OCI-LY7 (cell line): ENCODE data around the gene TRPM3. TPM values are rescaled to one million over a fixed set of nuclear protein-coding genes. Genes with fewer than 3 reads are reported as not detected.
A peak's percentile ranks its signal among the peaks of the same experiment; 100 is the strongest.

Experiments used
- BruUV-seq: library from RNA; stranded (reverse); fragments of 400-500 nt; replicated peaks from 2 replicates; lab custom pipeline; 2021; lab: Mats Ljungman, UMichigan
- CTCF ChIA-PET: fragments of 300-600 bp; sonication (Branson Sonifier 250); formaldehyde crosslinking; loops from one replicate; lab custom pipeline; 2022; ENCODE audit warnings: antibody characterized with exemption; ENCODE audit not compliant: unreplicated experiment; lab: Charles Lee
- POLR2A ChIA-PET: fragments of 300-600 bp; sonication (Branson Sonifier 250); formaldehyde crosslinking; loops from one replicate; lab custom pipeline; 2022; ENCODE audit warnings: antibody characterized with exemption; lab: Charles Lee
- DNase-seq: peaks from one replicate; pipeline ENCODE4 v3.0.0-alpha.2; 2015; ENCODE audit warnings: low spot score
- H2AFZ ChIP-seq: fragments of 200-600 bp; sonication (generic), shearing (Covaris generic); 2 replicates; pipeline ENCODE4 v1.6.1; 2014; ENCODE audit warnings: mild to moderate bottlenecking, antibody characterized with exemption, low read length, moderate library complexity
- H3K27ac ChIP-seq: fragments of 200-600 bp; sonication (generic); 2 replicates; pipeline ENCODE4 v1.5.1; 2014; ENCODE audit warnings: mixed run types, low read depth, mild to moderate bottlenecking, moderate library complexity, low read length, inconsistent platforms; ENCODE audit not compliant: poor library complexity, severe bottlenecking
- H3K36me3 ChIP-seq: fragments of 200-600 bp; sonication (generic); 2 replicates; pipeline ENCODE4 v1.6.1; 2014; ENCODE audit warnings: mild to moderate bottlenecking, antibody characterized with exemption, low read length, moderate library complexity, mixed read lengths; ENCODE audit not compliant: insufficient read depth
- H3K4me1 ChIP-seq: fragments of 200-600 bp; sonication (generic); 2 replicates; pipeline ENCODE4 v1.5.1; 2014; ENCODE audit warnings: mild to moderate bottlenecking, low read length; ENCODE audit not compliant: insufficient read depth, poor library complexity, severe bottlenecking
- H3K4me2 ChIP-seq: fragments of 200-600 bp; sonication (generic); 2 replicates; pipeline ENCODE4 v1.6.1; 2014; ENCODE audit warnings: mild to moderate bottlenecking, low read length
- H3K4me3 ChIP-seq: fragments of 200-600 bp; sonication (generic); 2 replicates; pipeline ENCODE4 v1.5.1; 2014; ENCODE audit warnings: mild to moderate bottlenecking, low read depth, low read length; ENCODE audit not compliant: poor library complexity, severe bottlenecking
- H3K79me2 ChIP-seq: fragments of 200-600 bp; sonication (generic); 2 replicates; pipeline ENCODE4 v1.6.1; 2016; ENCODE audit warnings: low read depth, mild to moderate bottlenecking, low read length, moderate library complexity, mixed read lengths; ENCODE audit not compliant: insufficient read depth
- H3K9me2 ChIP-seq: fragments of 200-600 bp; sonication (generic); 2 replicates; pipeline ENCODE4 v1.6.1; 2016; ENCODE audit warnings: mild to moderate bottlenecking, low read length, mixed read lengths; ENCODE audit not compliant: insufficient read depth
- H3K9me3 ChIP-seq: fragments of 200-600 bp; sonication (generic); 2 replicates; pipeline ENCODE4 v1.6.1; 2014; ENCODE audit warnings: mild to moderate bottlenecking, mixed run types, low read length, mixed read lengths
- H4K20me1 ChIP-seq: fragments of 200-600 bp; sonication (generic); 2 replicates; pipeline ENCODE4 v1.6.1; 2014; ENCODE audit warnings: mild to moderate bottlenecking, antibody characterized with exemption, low read length, moderate library complexity, mixed read lengths; ENCODE audit not compliant: insufficient read depth
- CTCF ChIP-seq: fragments of 200-600 bp; sonication (generic); conservative IDR thresholded peaks from 2 replicates; pipeline ENCODE4 v1.5.1; 2014; ENCODE audit warnings: mild to moderate bottlenecking, antibody characterized with exemption, low read length, moderate library complexity, mixed read lengths
- EZH2phosphoT487 ChIP-seq: fragments of 200-600 bp; sonication (generic); IDR thresholded peaks from 2 replicates; pipeline ENCODE4 v1.6.1; 2018; ENCODE audit warnings: low read depth, borderline replicate concordance, mild to moderate bottlenecking, mixed run types, antibody characterized with exemption, low read length, moderate library complexity, mixed read lengths
- intact Hi-C: fragments of 100-400 bp; cut with micrococcal nuclease; formaldehyde crosslinking; loops from one replicate; pipeline ENCODE4 v1.10.0; 2022; ENCODE audit not compliant: unreplicated experiment
- total RNA-seq, 2 experiments: library from RNA; depleted of rRNA in 1 of 2; stranded (reverse); fragments of >200 nt in 1 of 2; shearing (Covaris generic) in 1 of 2; gene quantifications; 2 replicates each; pipeline ENCODE4 v1.2.3, GENCODE V29; 2014 to 2022

Gene TRPM3
- total RNA-seq, 2 experiments from 2014 or later = not detected

- no peak overlapping the region for H3K4me3 ChIP-seq
- no peak overlapping the region for H3K27ac ChIP-seq
- POLR2A ChIA-PET = interaction anchor here (1.0 kb wide), 1 partner anchor 15 kb away, joined by 4 read pairs; no protein-coding TSS in a partner anchor
- TF ChIP-seq EZH2phosphoT487 (no peak), CTCF (no peak)
- H3K79me2 ChIP-seq = no peaks in the 10 kb centered on the region
- intact Hi-C loops = no loop called here
- H3K4me1 ChIP-seq = no peaks in the 10 kb centered on the region
- CTCF ChIA-PET = no interaction called here
- H3K4me2 ChIP-seq = no peak overlapping the region
- H3K36me3 ChIP-seq = no peaks in the 10 kb centered on the region
- no peak for DNase-seq
- no peak overlapping the region for H2AFZ ChIP-seq
- H4K20me1 ChIP-seq = no peaks in the 10 kb centered on the region
- BruUV-seq = no TSS peak
- H3K9me3 ChIP-seq = no peaks in the 10 kb centered on the region
- no peaks in the 10 kb centered on the region for H3K9me2 ChIP-seq
Observed at GRCh38 chr9:70951749-70952727, 169.4 kb downstream of the TRPM3 start.

DNA sequence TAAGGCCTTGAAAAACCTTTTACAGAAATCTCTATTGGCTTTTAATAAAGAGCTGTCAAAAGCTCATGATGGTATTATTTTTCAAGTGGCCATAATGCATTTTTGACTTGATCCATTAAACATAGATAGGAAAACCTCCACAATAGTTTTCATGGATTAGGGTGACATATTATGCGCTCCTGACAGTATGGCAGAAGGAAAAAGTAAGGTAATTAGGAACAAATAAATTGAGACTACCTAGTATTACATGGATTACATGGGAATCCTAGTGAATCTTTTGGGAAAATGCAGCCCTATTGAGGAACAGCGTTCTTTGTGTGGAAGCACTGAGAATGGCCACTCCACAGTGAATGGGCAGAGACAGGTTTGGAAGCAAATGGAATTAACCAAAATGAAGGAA is 171.2 kb downstream of the TRPM3 start:
- Histone ChIP-seq H3K9me2 (no peaks in the 10 kb centered on the region), H3K36me3 (no peaks in the 10 kb centered on the region), H3K79me2 (no peaks in the 10 kb centered on the region), H3K9me3 (no peaks in the 10 kb centered on the region), H2AFZ (no peak overlapping the region), H3K4me3 (no peak overlapping the region), H4K20me1 (no peaks in the 10 kb centered on the region), H3K27ac (no peak overlapping the region), H3K4me1 (no peaks in the 10 kb centered on the region), H3K4me2 (no peak overlapping the region)
- BruUV-seq = no TSS peak
- ChIA-PET POLR2A (interaction anchor here (0.7 kb wide), 1 partner anchor 1450 kb away, joined by 4 read pairs; no protein-coding TSS in a partner anchor), CTCF (no interaction called here)
- no peak for TF ChIP-seq CTCF
- TF ChIP-seq EZH2phosphoT487 = no peak
- DNase-seq = no peak
- intact Hi-C loops = no loop called here

DNA sequence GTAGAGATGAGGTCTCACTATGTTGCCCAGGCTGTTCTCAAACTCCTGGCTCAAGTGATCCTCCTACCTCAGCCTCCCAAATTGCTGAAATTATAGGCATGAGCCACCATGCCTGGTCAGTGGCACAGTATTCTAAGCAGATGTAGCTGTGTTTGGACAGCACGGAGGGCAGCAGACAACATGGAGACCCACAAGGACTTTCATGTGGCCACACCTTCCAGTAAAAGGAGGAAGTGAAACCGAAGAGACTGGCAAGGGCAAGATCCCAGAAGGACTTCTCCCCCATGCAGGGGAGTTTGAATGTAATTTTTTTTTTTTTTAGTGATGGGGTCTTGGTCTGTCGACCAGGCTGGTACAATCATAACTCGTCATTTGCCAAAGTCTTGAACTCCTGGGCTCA is 172.2 kb downstream of the TRPM3 start:
- Histone ChIP-seq H3K4me1 (no peaks in the 10 kb centered on the region), H4K20me1 (no peaks in the 10 kb centered on the region), H3K4me3 (no peak overlapping the region), H3K4me2 (no peak overlapping the region), H3K27ac (no peak overlapping the region), H2AFZ (no peak overlapping the region), H3K9me2 (no peaks in the 10 kb centered on the region), H3K9me3 (no peaks in the 10 kb centered on the region), H3K36me3 (no peaks in the 10 kb centered on the region), H3K79me2 (no peaks in the 10 kb centered on the region)
- intact Hi-C loops = no loop called here
- no peak for TF ChIP-seq EZH2phosphoT487
- TF ChIP-seq CTCF = no peak
- BruUV-seq = no TSS peak
- peak; percentile 22 for DNase-seq
- POLR2A ChIA-PET = no interaction called here
- CTCF ChIA-PET = no interaction called here
